MCF 10A (cell line): Measurements from ENCODE around the gene CTCF. TPM values are rescaled to one million over a fixed set of nuclear protein-coding genes. Genes with fewer than 3 reads are reported as not detected.

ENCODE experiments used
- BruUV-seq: library from RNA; stranded (reverse); fragments of 400-500 nt; replicated peaks from 2 replicates; lab custom pipeline; 2021; lab: Mats Ljungman, UMichigan
- CTCF ChIA-PET: fragments of 300-600 bp; sonication (Branson Sonifier 250); formaldehyde crosslinking; extraction: SDS; loops from one replicate; lab custom pipeline; 2021; ENCODE audit warnings: antibody characterized with exemption, inconsistent platforms; lab: Yijun Ruan, JAX
- POLR2A ChIA-PET: fragments of 300-600, 350-650 bp; sonication (Branson Sonifier 250); formaldehyde crosslinking; extraction: SDS; loops from one replicate; lab custom pipeline; 2020; ENCODE audit warnings: antibody characterized with exemption, inconsistent platforms; lab: Yijun Ruan, JAX
- DNase-seq: peaks from one replicate; pipeline ENCODE4 v3.0.0-alpha.2; 2018; ENCODE audit not compliant: unreplicated experiment
- H3K27ac Mint-ChIP-seq: one replicate; pipeline ENCODE4 v1.8.0; 2022; ENCODE audit warnings: mild to moderate bottlenecking, low read depth, mixed read lengths; ENCODE audit not compliant: unreplicated experiment
- H3K27me3 Mint-ChIP-seq: one replicate; pipeline ENCODE4 v1.8.0; 2022; ENCODE audit warnings: mixed read lengths; ENCODE audit not compliant: insufficient read depth, unreplicated experiment
- H3K36me3 Mint-ChIP-seq: one replicate; pipeline ENCODE4 v1.8.0; 2022; ENCODE audit warnings: mild to moderate bottlenecking, moderate library complexity, mixed read lengths; ENCODE audit not compliant: insufficient read depth, unreplicated experiment
- H3K4me1 Mint-ChIP-seq: one replicate; pipeline ENCODE4 v1.8.0; 2022; ENCODE audit warnings: mixed read lengths; ENCODE audit not compliant: insufficient read depth, unreplicated experiment
- H3K4me3 Mint-ChIP-seq: one replicate; pipeline ENCODE4 v1.8.0; 2022; ENCODE audit warnings: mild to moderate bottlenecking, moderate library complexity, mixed read lengths; ENCODE audit not compliant: unreplicated experiment
- H3K9me3 Mint-ChIP-seq: one replicate; pipeline ENCODE4 v1.8.0; 2022; ENCODE audit warnings: mixed read lengths; ENCODE audit not compliant: unreplicated experiment
- intact Hi-C: fragments of 100-400 bp; cut with micrococcal nuclease; formaldehyde crosslinking; loops from 2 replicates; pipeline ENCODE4 v1.14.1; 2022
- total RNA-seq: library from RNA; stranded (reverse); gene quantifications from 2 replicates; pipeline ENCODE4 v1.2.3, GENCODE V29; 2022
- TF ChIP-seq, protein P1 (sequence below): fragments of 200-600 bp; IDR thresholded peaks from one replicate; pipeline ENCODE4 v1.8.0; 2022; ENCODE audit warnings: antibody characterized with exemption, mild to moderate bottlenecking; ENCODE audit not compliant: unreplicated experiment

The CTCF gene
- total RNA-seq, 1 experiment from 2014 or later: 40.6 TPM

DNA sequence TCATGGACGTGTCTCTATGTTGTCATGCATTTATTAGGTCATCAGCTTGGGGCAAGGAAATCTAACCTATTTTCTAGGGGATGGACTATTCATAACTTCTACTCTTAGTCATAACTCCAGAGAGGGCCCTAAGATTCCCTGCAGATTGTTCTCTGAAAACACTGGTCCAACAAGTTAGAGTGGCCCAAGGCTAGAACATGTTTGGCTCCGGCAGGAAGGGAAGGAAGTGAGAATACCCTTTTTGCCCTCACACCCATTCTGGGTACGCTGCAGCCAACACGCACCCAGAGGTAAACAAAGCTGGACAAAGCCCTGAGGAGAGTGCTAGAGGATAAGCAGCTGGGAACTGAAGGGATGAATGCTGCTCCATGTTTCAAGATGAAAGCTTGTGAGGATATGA lies 114.2 kb downstream of the CTCF start:
- CTCF ChIA-PET: interaction anchor here (0.6 to 0.7 kb wide), 2 partner anchors 82 to 183 kb away, joined by 3 to 5 read pairs; no protein-coding TSS in a partner anchor
- no peak for DNase-seq
- Mint-ChIP-seq H3K4me3 (no peak overlapping the region), H3K9me3 (no peaks in the 10 kb centered on the region), H3K36me3 (peaks cover 18% of the 10 kb centered on the region), H3K27me3 (no peaks in the 10 kb centered on the region), H3K4me1 (peaks cover 15% of the 10 kb centered on the region), H3K27ac (no peak overlapping the region)
- no TSS peak for BruUV-seq
- TF ChIP-seq, protein P1, sequence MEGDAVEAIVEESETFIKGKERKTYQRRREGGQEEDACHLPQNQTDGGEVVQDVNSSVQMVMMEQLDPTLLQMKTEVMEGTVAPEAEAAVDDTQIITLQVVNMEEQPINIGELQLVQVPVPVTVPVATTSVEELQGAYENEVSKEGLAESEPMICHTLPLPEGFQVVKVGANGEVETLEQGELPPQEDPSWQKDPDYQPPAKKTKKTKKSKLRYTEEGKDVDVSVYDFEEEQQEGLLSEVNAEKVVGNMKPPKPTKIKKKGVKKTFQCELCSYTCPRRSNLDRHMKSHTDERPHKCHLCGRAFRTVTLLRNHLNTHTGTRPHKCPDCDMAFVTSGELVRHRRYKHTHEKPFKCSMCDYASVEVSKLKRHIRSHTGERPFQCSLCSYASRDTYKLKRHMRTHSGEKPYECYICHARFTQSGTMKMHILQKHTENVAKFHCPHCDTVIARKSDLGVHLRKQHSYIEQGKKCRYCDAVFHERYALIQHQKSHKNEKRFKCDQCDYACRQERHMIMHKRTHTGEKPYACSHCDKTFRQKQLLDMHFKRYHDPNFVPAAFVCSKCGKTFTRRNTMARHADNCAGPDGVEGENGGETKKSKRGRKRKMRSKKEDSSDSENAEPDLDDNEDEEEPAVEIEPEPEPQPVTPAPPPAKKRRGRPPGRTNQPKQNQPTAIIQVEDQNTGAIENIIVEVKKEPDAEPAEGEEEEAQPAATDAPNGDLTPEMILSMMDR: no peak
- POLR2A ChIA-PET: interaction anchor here (0.6 kb wide), 1 partner anchor 140 kb away, joined by 3 read pairs; no protein-coding TSS in a partner anchor
- intact Hi-C loops: loop anchor here (10.0 kb wide), 1 partner anchor 168 kb away; the partner anchor contains the start of genes CENPT, NUTF2 and THAP11

DNA sequence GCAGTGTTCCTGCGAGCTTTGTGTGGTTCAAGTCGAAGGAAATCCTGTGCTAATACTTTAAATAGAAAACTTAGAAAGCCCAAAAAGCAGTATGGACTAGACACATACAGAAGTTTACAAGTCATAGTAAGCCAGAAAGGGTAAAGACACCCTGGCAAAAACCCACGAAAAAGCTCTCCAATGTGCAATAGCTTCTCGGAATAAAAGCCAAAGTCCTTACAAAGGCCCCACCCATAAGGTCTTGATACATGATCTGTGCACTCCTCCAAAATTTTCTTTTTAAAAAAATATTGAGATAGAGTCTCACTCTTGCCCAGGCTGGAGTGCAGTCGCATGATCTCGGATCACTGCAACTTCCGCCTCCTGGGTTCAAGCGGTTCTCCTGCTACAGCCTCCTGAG lies 114.6 kb downstream of the CTCF start:
- Mint-ChIP-seq H3K4me3 (no peak overlapping the region), H3K4me1 (peaks cover 15% of the 10 kb centered on the region), H3K9me3 (no peaks in the 10 kb centered on the region), H3K27me3 (no peaks in the 10 kb centered on the region), H3K27ac (no peak overlapping the region), H3K36me3 (peaks cover 18% of the 10 kb centered on the region)
- TF ChIP-seq, protein P1: no peak
- no peak for DNase-seq
- POLR2A ChIA-PET: interaction anchor here (0.6 kb wide), 1 partner anchor 140 kb away, joined by 3 read pairs; no protein-coding TSS in a partner anchor
- CTCF ChIA-PET: interaction anchor here (0.6 to 0.7 kb wide), 3 partner anchors 81 to 225 kb away, joined by 3 to 5 read pairs (median 4); no protein-coding TSS in a partner anchor
- BruUV-seq: no TSS peak
- intact Hi-C loops: loop anchor here (10.0 kb wide), 1 partner anchor 168 kb away; the partner anchor contains the start of genes CENPT, NUTF2 and THAP11

DNA sequence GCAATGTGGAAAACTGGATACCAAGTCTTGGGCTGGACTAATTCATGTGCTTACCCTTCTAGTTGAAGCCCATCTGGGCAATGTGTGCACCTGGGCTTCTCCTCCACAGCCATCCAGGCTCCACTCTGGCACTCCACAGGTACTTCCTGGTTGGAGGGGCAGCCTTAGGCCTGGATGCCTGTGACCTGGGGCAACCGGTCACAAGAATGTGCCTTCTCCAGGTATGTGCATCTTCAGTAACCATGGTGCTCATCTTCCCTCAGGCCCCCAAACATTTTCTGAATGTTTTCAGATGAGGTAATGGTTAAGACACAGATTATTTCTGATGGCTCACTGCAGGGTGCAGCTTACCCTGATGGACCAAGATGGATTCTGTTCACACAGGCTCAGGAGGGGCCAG lies 115.4 kb downstream of the CTCF start:
- no TSS peak for BruUV-seq
- H3K27ac Mint-ChIP-seq: no peak overlapping the region
- TF ChIP-seq, protein P1: no peak
- H3K27me3 Mint-ChIP-seq: no peaks in the 10 kb centered on the region
- no peaks in the 10 kb centered on the region for H3K9me3 Mint-ChIP-seq
- ChIA-PET CTCF (no interaction called here), POLR2A (no interaction called here)
- intact Hi-C loops: loop anchor here (10.0 kb wide), 1 partner anchor 167 kb away; the partner anchor contains the start of genes CENPT, NUTF2 and THAP11
- H3K4me3 Mint-ChIP-seq: no peak overlapping the region
- peaks cover 19% of the 10 kb centered on the region for H3K36me3 Mint-ChIP-seq
- peaks cover 8% of the 10 kb centered on the region for H3K4me1 Mint-ChIP-seq
- no peak for DNase-seq

DNA sequence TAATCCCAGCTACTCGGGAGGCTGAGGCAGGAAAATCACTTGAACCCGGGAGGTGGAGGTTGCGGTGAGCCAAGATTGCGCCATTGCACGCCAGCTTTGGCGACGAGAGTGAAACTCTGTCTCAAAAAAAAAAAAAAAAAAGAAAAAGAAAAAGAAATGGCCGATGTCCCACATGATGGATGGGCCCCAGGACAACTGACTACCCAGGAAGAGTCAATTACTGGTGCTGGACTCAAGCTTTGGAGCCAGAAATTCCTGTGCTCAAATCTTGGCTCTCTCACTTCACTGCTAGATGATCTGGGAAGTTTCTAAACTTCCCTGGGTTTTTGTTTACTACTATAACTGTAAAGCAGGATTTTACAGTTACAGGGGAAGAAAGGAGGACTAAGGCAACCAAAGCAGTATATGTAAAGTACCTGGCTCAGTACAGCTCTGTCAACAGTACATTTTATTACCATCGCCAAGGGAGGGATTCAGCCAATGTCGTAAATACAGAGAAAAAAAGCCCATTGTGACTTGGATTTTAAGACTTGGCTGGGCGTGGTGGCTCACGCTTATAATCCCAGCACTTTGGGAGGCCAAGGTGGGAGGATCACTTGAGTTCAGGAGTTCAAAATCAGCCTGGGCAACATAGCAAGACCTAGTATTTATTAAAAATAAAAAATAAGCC lies 116.2 kb downstream of the CTCF start:
- POLR2A ChIA-PET: interaction anchor here (0.6 to 0.7 kb wide), 2 partner anchors 90 to 145 kb away, joined by 3 read pairs; no protein-coding TSS in a partner anchor
- no TSS peak for BruUV-seq
- DNase-seq: no peak
- Mint-ChIP-seq H3K4me1 (peaks cover 8% of the 10 kb centered on the region), H3K9me3 (no peaks in the 10 kb centered on the region), H3K27ac (no peak overlapping the region), H3K27me3 (no peaks in the 10 kb centered on the region), H3K36me3 (peaks cover 26% of the 10 kb centered on the region), H3K4me3 (no peak overlapping the region)
- CTCF ChIA-PET: interaction anchor here (0.5 kb wide), 1 partner anchor 411 kb away, joined by 3 read pairs; no protein-coding TSS in a partner anchor
- TF ChIP-seq, protein P1: no peak
- intact Hi-C loops: loop anchor here (10.0 kb wide), 1 partner anchor 166 kb away; the partner anchor contains the start of genes CENPT, NUTF2 and THAP11
